Measurements from ENCODE around the gene WASHC4. TPM values are rescaled to one million over a fixed set of nuclear protein-coding genes. Genes with fewer than 3 reads are reported as not detected.
"Not testable (repeated sequence)": the region's sequence is repeated elsewhere in the genome, so short reads cannot be mapped to it uniquely, and the experiment has no call there.

The WASHC4 gene
- total RNA-seq, 1 experiment from 2014 or later: 25.5 TPM

DNA sequence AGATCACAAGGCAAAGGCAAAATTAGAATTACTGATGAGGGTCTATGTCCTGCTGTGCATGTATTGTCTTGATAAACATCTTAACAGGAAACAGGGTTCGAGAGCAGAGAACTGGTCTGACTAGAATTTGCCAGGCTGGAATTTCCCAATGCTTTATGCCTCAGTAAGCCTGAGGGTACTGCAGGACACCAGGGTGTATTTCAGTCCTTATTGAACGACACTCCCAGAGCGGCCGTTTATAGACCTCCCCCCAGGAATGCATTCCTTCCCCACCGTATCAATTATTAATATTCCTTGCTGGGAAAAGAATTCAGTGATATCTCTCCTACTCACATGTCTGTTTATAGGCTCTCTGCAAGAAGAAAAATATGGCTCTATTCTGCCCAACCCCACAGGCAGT, 12.2 kb upstream of the WASHC4 start:
- ATAC-seq; H3K79me2 ChIP-seq (ENCODE audit: insufficient read depth, low read length); H3K9me2 ChIP-seq (ENCODE audit: insufficient read depth); H3K9me3 ChIP-seq (ENCODE audit: control insufficient read depth in 1 of 2, insufficient read depth in 1 of 2, low read depth in 1 of 2, low read length in 2 of 2); BruUV-seq (replicated peaks); intact Hi-C loops (cut with micrococcal nuclease); H3K9ac ChIP-seq (ENCODE audit: low read length); H3K4me2 ChIP-seq (ENCODE audit: low read length); H2AFZ ChIP-seq (ENCODE audit: low read depth, low read length, poor library complexity, severe bottlenecking); CTCF ChIA-PET; H3K4me1 ChIP-seq (ENCODE audit: control insufficient read depth in 1 of 2, insufficient read depth in 2 of 2, low read length in 2 of 2); H3K36me3 ChIP-seq (ENCODE audit: control insufficient read depth in 1 of 2, insufficient read depth in 2 of 2, low read length in 2 of 2); H4K20me1 ChIP-seq (ENCODE audit: insufficient read depth); H3K27me3 ChIP-seq (ENCODE audit: insufficient read depth, low read length); DNase-seq (ENCODE audit: low read depth, low spot score); H3K4me3 ChIP-seq (replicated peaks in 1 of 2; ENCODE audit: low read depth in 1 of 2, low read length in 2 of 2); RAD21 ChIA-PET (ENCODE audit: low non-redundant PET in 1 of 2, low total read pairs in 2 of 2, uncharacterized antibody in 2 of 2, unreplicated experiment in 2 of 2); POLR2A ChIA-PET; H3K27ac ChIP-seq (ENCODE audit: low read depth, low read length): not testable (repeated sequence)

DNA sequence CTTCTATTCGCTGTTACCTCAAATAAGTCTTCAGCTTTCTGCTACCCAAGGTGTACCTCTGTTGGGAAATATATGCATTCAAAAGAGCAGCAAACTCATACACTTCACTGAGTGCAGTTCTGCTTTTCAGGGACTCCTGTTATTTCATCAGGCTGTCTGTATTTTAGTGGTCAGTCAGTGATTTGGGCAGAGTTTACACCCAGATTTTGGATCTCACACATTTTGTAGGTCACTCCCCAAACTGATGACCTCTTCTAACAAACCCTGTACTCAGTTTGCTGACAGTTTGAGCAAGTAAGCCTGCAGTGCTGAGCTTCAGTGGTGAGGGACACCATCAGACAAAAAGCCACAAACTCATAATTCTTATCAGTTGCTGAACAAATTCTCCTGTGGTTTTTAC, 8.2 kb upstream of the WASHC4 start:
- intact Hi-C loops (cut with micrococcal nuclease): no loop called here
- H3K27ac ChIP-seq (ENCODE audit: low read depth, low read length): no peak overlapping the region
- H3K4me1 ChIP-seq (ENCODE audit: control insufficient read depth in 1 of 2, insufficient read depth in 2 of 2, low read length in 2 of 2): peaks cover 3 to 10% of the 10 kb centered on the region in 2 experiments; a peak in 3 of 4 replicates
- ChIA-PET POLR2A (no interaction called here), CTCF (no interaction called here), RAD21 (ENCODE audit: low non-redundant PET in 1 of 2, low total read pairs in 2 of 2, uncharacterized antibody in 2 of 2, unreplicated experiment in 2 of 2) (no interaction called here)
- no peaks in the 10 kb centered on the region for H4K20me1 ChIP-seq (ENCODE audit: insufficient read depth)
- no peaks in the 10 kb centered on the region for H3K27me3 ChIP-seq (ENCODE audit: insufficient read depth, low read length)
- H2AFZ ChIP-seq (ENCODE audit: low read depth, low read length, poor library complexity, severe bottlenecking): no peak overlapping the region
- no peaks in the 10 kb centered on the region for H3K9me2 ChIP-seq (ENCODE audit: insufficient read depth)
- H3K9ac ChIP-seq (ENCODE audit: low read length): no peak overlapping the region
- no peak overlapping the region for H3K4me3 ChIP-seq (replicated peaks in 1 of 2; ENCODE audit: low read depth in 1 of 2, low read length in 2 of 2)
- TF ChIP-seq CEBPB (IDR thresholded peaks at IDR 0.05; ENCODE audit: low read depth) (no peak), SIN3A (IDR thresholded peaks at IDR 0.05; ENCODE audit: low read depth) (no peak), ELF1 (IDR thresholded peaks at IDR 0.05; ENCODE audit: borderline replicate concordance, low read depth) (no peak), EZH2phosphoT487 (IDR thresholded peaks at IDR 0.05; ENCODE audit: borderline replicate concordance) (no peak), ZFX (IDR thresholded peaks at IDR 0.05) (no peak), YY1 (IDR thresholded peaks at IDR 0.05; ENCODE audit: extremely low read depth, insufficient replicate concordance, low read depth, low read length) (no peak)
- TF ChIP-seq, protein P1, sequence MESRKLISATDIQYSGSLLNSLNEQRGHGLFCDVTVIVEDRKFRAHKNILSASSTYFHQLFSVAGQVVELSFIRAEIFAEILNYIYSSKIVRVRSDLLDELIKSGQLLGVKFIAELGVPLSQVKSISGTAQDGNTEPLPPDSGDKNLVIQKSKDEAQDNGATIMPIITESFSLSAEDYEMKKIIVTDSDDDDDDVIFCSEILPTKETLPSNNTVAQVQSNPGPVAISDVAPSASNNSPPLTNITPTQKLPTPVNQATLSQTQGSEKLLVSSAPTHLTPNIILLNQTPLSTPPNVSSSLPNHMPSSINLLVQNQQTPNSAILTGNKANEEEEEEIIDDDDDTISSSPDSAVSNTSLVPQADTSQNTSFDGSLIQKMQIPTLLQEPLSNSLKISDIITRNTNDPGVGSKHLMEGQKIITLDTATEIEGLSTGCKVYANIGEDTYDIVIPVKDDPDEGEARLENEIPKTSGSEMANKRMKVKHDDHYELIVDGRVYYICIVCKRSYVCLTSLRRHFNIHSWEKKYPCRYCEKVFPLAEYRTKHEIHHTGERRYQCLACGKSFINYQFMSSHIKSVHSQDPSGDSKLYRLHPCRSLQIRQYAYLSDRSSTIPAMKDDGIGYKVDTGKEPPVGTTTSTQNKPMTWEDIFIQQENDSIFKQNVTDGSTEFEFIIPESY (IDR thresholded peaks at IDR 0.05; ENCODE audit: extremely low read depth, insufficient replicate concordance, low read length): no peak
- TF ChIP-seq, protein P2, sequence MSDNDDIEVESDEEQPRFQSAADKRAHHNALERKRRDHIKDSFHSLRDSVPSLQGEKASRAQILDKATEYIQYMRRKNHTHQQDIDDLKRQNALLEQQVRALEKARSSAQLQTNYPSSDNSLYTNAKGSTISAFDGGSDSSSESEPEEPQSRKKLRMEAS (IDR thresholded peaks at IDR 0.05): no peak
- H3K4me2 ChIP-seq (ENCODE audit: low read length): no peak overlapping the region
- H3K79me2 ChIP-seq (ENCODE audit: insufficient read depth, low read length): no peaks in the 10 kb centered on the region
- H3K9me3 ChIP-seq (ENCODE audit: control insufficient read depth in 1 of 2, insufficient read depth in 1 of 2, low read depth in 1 of 2, low read length in 2 of 2): peaks cover 0 to 4% of the 10 kb centered on the region in 2 experiments; a peak in 1 of 4 replicates
- ATAC-seq: no peak
- no peaks in the 10 kb centered on the region for H3K36me3 ChIP-seq (ENCODE audit: control insufficient read depth in 1 of 2, insufficient read depth in 2 of 2, low read length in 2 of 2)
- BruUV-seq (replicated peaks): no TSS peak
- DNase-seq (ENCODE audit: low read depth, low spot score): no peak

Measured in HCT116 (cell line).